ENCODE data around the gene LEKR1. TPM values are rescaled to one million over a fixed set of nuclear protein-coding genes. Genes with fewer than 3 reads are reported as not detected.
A peak's percentile ranks its signal among the peaks of the same experiment; 100 is the strongest.

Gene LEKR1
- total and polyA plus RNA-seq, 2 of the 13 experiments (the other 11 are each of a cell fraction or from before 2014, with no cell fraction given), result 0.49 to 1.5 TPM

DNA sequence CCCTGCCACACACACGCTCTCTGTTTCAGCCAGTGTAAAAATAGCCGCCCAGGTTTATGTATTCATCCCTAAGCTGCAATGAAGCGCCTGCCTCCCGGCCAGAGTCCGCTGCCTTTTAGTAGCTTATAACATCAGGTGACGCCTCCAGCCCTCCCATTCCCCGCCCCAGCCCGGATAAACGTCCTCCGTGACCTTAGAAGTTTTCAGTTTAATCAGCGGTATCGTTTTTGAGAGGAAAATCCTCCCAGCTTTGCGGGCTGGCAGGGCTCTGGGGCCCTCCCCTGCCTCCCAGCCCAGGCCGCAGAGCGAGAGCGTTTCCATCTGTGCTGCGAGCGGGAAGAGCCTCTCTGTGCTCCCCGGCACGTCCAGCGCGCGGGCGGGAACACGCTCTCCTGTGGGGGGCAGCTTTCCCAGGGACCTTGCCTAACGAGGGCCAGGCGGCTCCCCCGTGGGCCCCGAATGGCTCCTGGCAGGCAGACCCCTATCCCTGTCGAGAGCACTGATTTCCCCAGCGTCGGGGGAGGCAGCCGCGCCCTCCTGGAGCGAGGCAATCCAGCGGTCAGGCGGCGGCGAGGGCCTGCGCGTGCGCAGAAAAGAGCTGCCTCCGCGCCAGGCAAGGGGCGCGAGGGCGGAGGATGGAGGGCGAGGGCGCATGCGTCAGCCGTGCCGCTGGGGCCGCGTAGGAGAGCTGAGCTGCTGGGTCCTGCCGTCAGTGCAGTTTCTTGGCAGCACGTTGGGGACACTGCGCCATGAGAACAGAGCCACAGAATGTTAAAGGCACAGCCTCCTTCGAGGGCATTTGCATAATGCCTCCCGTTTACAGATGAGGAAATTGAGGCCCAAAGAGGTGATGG lies 262.7 kb downstream of the LEKR1 start (continued):
- TF ChIP-seq, protein P1, sequence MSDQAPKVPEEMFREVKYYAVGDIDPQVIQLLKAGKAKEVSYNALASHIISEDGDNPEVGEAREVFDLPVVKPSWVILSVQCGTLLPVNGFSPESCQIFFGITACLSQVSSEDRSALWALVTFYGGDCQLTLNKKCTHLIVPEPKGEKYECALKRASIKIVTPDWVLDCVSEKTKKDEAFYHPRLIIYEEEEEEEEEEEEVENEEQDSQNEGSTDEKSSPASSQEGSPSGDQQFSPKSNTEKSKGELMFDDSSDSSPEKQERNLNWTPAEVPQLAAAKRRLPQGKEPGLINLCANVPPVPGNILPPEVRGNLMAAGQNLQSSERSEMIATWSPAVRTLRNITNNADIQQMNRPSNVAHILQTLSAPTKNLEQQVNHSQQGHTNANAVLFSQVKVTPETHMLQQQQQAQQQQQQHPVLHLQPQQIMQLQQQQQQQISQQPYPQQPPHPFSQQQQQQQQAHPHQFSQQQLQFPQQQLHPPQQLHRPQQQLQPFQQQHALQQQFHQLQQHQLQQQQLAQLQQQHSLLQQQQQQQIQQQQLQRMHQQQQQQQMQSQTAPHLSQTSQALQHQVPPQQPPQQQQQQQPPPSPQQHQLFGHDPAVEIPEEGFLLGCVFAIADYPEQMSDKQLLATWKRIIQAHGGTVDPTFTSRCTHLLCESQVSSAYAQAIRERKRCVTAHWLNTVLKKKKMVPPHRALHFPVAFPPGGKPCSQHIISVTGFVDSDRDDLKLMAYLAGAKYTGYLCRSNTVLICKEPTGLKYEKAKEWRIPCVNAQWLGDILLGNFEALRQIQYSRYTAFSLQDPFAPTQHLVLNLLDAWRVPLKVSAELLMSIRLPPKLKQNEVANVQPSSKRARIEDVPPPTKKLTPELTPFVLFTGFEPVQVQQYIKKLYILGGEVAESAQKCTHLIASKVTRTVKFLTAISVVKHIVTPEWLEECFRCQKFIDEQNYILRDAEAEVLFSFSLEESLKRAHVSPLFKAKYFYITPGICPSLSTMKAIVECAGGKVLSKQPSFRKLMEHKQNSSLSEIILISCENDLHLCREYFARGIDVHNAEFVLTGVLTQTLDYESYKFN (CRISPR knock-in tag; conservative IDR thresholded peaks at IDR 0.05), result peak; percentile 80
- TF ChIP-seq, protein P2, sequence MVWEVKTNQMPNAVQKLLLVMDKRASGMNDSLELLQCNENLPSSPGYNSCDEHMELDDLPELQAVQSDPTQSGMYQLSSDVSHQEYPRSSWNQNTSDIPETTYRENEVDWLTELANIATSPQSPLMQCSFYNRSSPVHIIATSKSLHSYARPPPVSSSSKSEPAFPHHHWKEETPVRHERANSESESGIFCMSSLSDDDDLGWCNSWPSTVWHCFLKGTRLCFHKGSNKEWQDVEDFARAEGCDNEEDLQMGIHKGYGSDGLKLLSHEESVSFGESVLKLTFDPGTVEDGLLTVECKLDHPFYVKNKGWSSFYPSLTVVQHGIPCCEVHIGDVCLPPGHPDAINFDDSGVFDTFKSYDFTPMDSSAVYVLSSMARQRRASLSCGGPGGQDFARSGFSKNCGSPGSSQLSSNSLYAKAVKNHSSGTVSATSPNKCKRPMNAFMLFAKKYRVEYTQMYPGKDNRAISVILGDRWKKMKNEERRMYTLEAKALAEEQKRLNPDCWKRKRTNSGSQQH (CRISPR knock-in tag; IDR thresholded peaks at IDR 0.05; ENCODE audit: low read depth), result peak; percentile 87; the same call in 1 of the 2 replicates
- TF ChIP-seq, protein P3, sequence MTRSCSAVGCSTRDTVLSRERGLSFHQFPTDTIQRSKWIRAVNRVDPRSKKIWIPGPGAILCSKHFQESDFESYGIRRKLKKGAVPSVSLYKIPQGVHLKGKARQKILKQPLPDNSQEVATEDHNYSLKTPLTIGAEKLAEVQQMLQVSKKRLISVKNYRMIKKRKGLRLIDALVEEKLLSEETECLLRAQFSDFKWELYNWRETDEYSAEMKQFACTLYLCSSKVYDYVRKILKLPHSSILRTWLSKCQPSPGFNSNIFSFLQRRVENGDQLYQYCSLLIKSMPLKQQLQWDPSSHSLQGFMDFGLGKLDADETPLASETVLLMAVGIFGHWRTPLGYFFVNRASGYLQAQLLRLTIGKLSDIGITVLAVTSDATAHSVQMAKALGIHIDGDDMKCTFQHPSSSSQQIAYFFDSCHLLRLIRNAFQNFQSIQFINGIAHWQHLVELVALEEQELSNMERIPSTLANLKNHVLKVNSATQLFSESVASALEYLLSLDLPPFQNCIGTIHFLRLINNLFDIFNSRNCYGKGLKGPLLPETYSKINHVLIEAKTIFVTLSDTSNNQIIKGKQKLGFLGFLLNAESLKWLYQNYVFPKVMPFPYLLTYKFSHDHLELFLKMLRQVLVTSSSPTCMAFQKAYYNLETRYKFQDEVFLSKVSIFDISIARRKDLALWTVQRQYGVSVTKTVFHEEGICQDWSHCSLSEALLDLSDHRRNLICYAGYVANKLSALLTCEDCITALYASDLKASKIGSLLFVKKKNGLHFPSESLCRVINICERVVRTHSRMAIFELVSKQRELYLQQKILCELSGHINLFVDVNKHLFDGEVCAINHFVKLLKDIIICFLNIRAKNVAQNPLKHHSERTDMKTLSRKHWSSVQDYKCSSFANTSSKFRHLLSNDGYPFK (CRISPR knock-in tag; IDR thresholded peaks at IDR 0.05; ENCODE audit: borderline replicate concordance), result peak; percentile 97
- TF ChIP-seq ZNF775 (CRISPR knock-in tag; IDR thresholded peaks at IDR 0.05; ENCODE audit: borderline replicate concordance) (peak; percentile 61; the same call in 1 of the 2 replicates), KLF6 (CRISPR knock-in tag; IDR thresholded peaks at IDR 0.05) (peak; percentile 87; the same call in 1 of the 2 replicates), CBFB (CRISPR knock-in tag; IDR thresholded peaks at IDR 0.05) (peak; percentile 66), TBP (CRISPR knock-in tag; IDR thresholded peaks at IDR 0.05) (no peak), BCL6 (CRISPR knock-in tag; IDR thresholded peaks at IDR 0.05) (peak; percentile 30), ZFP37 (CRISPR knock-in tag; IDR thresholded peaks at IDR 0.05; ENCODE audit: borderline replicate concordance) (peak; percentile 79), SNAI1 (CRISPR knock-in tag; IDR thresholded peaks at IDR 0.05; ENCODE audit: borderline replicate concordance) (no peak; the same call in 1 of the 2 replicates), ZNF343 (CRISPR knock-in tag; IDR thresholded peaks at IDR 0.05) (no peak; the same call in 1 of the 2 replicates), ZNF891 (CRISPR knock-in tag; IDR thresholded peaks at IDR 0.05) (peak; percentile 98)
- TF ChIP-seq, protein P4, sequence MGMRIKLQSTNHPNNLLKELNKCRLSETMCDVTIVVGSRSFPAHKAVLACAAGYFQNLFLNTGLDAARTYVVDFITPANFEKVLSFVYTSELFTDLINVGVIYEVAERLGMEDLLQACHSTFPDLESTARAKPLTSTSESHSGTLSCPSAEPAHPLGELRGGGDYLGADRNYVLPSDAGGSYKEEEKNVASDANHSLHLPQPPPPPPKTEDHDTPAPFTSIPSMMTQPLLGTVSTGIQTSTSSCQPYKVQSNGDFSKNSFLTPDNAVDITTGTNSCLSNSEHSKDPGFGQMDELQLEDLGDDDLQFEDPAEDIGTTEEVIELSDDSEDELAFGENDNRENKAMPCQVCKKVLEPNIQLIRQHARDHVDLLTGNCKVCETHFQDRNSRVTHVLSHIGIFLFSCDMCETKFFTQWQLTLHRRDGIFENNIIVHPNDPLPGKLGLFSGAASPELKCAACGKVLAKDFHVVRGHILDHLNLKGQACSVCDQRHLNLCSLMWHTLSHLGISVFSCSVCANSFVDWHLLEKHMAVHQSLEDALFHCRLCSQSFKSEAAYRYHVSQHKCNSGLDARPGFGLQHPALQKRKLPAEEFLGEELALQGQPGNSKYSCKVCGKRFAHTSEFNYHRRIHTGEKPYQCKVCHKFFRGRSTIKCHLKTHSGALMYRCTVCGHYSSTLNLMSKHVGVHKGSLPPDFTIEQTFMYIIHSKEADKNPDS (CRISPR knock-in tag; IDR thresholded peaks at IDR 0.05), result no peak; the same call in 1 of the 2 replicates
- TF ChIP-seq, protein P5, sequence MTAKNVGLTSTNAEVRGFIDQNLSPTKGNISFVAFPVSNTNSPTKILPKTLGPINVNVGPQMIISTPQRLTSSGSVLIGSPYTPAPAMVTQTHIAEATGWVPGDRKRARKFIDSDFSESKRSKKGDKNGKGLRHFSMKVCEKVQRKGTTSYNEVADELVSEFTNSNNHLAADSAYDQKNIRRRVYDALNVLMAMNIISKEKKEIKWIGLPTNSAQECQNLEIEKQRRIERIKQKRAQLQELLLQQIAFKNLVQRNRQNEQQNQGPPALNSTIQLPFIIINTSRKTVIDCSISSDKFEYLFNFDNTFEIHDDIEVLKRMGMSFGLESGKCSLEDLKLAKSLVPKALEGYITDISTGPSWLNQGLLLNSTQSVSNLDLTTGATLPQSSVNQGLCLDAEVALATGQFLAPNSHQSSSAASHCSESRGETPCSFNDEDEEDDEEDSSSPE (CRISPR knock-in tag; IDR thresholded peaks at IDR 0.05), result peak; percentile 84
